ENCODE data around the gene AP1G1. TPM values are rescaled to one million over a fixed set of nuclear protein-coding genes. Genes with fewer than 3 reads are reported as not detected.

AP1G1 gene
- total and polyA plus RNA-seq, 10 of the 15 experiments (the other 5 are each of a cell fraction or from before 2014, with no cell fraction given) = 5.9 to 83.7 (median 47.8) TPM

DNA sequence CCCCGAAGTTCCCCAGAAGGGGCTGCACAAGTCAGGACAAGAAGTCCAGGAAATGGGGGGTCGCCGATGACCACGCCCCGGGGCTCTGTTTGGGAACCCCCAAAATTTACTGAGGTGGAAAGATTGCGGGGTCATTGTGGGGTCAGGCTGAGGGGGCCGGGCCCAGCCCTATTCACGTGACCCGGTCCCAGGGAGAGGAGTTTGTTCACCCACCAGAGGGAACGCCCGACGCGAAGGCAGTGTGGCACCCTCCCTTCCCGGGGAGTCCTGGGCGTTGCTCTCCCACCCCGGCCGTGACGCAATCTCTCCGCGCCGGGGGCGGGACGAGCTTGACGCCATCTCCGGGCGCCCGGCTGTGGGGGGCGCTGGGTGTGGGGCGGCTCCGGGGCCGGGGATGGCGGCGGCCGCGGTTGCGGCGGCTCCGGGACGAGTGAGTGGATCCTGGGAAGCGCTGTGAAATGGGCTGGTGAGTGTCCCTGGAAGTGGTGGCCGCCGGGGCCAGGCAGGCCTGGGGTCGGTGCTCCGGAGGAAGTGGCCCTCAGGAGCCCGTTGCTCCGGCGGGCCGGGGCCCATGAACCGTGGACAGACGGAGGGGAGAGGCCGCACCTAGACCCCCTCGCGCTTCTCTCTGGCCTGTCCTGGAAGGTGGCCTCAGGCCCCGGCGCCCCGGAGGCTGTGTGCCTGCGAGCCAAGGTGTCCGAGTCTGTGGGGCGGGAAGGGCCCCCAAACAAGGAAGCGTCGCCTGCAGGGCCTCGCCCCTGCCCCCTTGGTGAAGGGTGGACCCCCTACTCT is 37.2 kb upstream of the AP1G1 start, which contains the start of gene ATXN1L (continued):
- TF ChIP-seq SP1 (IDR thresholded peaks at IDR 0.05; ENCODE audit: low read depth, low read length) (peak; percentile 94), PRDM15 (CRISPR knock-in tag; IDR thresholded peaks at IDR 0.05) (no peak), LARP7 (IDR thresholded peaks at IDR 0.05) (peak; percentile 32; the same call in 1 of the 2 replicates), STAT1 (conservative IDR thresholded peaks at IDR 0.05) (peak; percentile 49; the same call in 1 of the 2 replicates), SUPT20H (IDR thresholded peaks at IDR 0.05; ENCODE audit: borderline replicate concordance, control insufficient read depth, low read depth, low read length) (no peak), NR2C1 (IDR thresholded peaks at IDR 0.05) (peak; percentile 66; the same call in 1 of the 2 replicates), RUNX3 (IDR thresholded peaks at IDR 0.05; ENCODE audit: low read length) (peak; percentile 54), PML (IDR thresholded peaks at IDR 0.05; ENCODE audit: low read length) (peak; percentile 67), TCF3 (IDR thresholded peaks at IDR 0.05; ENCODE audit: borderline replicate concordance, insufficient read depth, low read depth, low read length) (0 out of 2 replicates have a peak, but pooled peaks have one; percentile 24), SMAD5 (IDR thresholded peaks at IDR 0.05; ENCODE audit: low read depth) (0 out of 2 replicates have a peak, but pooled peaks have one; percentile 24), PBX3 (IDR thresholded peaks at IDR 0.05; ENCODE audit: insufficient replicate concordance, low read depth, low read length) (peak; percentile 27), MTA3 (IDR thresholded peaks at IDR 0.05; ENCODE audit: borderline replicate concordance, low read length) (no peak), PAX5 (IDR thresholded peaks at IDR 0.05; ENCODE audit: borderline replicate concordance, low read depth, low read length) (peak; percentile 80)
- TF ChIP-seq, protein P1, sequence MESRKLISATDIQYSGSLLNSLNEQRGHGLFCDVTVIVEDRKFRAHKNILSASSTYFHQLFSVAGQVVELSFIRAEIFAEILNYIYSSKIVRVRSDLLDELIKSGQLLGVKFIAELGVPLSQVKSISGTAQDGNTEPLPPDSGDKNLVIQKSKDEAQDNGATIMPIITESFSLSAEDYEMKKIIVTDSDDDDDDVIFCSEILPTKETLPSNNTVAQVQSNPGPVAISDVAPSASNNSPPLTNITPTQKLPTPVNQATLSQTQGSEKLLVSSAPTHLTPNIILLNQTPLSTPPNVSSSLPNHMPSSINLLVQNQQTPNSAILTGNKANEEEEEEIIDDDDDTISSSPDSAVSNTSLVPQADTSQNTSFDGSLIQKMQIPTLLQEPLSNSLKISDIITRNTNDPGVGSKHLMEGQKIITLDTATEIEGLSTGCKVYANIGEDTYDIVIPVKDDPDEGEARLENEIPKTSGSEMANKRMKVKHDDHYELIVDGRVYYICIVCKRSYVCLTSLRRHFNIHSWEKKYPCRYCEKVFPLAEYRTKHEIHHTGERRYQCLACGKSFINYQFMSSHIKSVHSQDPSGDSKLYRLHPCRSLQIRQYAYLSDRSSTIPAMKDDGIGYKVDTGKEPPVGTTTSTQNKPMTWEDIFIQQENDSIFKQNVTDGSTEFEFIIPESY (IDR thresholded peaks at IDR 0.05) = no peak
- TF ChIP-seq, protein P2, sequence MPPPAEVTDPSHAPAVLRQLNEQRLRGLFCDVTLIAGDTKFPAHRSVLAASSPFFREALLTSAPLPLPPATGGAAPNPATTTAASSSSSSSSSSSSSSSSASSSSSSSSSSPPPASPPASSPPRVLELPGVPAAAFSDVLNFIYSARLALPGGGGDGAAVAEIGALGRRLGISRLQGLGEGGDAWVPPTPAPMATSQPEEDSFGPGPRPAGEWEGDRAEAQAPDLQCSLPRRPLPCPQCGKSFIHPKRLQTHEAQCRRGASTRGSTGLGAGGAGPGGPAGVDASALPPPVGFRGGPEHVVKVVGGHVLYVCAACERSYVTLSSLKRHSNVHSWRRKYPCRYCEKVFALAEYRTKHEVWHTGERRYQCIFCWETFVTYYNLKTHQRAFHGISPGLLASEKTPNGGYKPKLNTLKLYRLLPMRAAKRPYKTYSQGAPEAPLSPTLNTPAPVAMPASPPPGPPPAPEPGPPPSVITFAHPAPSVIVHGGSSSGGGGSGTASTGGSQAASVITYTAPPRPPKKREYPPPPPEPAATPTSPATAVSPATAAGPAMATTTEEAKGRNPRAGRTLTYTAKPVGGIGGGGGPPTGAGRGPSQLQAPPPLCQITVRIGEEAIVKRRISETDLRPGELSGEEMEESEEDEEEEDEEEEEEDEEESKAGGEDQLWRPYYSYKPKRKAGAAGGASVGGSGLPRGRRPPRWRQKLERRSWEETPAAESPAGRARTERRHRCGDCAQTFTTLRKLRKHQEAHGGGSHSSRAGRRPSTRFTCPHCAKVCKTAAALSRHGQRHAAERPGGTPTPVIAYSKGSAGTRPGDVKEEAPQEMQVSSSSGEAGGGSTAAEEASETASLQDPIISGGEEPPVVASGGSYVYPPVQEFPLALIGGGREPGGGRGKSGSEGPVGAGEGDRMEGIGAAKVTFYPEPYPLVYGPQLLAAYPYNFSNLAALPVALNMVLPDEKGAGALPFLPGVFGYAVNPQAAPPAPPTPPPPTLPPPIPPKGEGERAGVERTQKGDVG (CRISPR knock-in tag; IDR thresholded peaks at IDR 0.05) = no peak
- TF ChIP-seq, protein P3, sequence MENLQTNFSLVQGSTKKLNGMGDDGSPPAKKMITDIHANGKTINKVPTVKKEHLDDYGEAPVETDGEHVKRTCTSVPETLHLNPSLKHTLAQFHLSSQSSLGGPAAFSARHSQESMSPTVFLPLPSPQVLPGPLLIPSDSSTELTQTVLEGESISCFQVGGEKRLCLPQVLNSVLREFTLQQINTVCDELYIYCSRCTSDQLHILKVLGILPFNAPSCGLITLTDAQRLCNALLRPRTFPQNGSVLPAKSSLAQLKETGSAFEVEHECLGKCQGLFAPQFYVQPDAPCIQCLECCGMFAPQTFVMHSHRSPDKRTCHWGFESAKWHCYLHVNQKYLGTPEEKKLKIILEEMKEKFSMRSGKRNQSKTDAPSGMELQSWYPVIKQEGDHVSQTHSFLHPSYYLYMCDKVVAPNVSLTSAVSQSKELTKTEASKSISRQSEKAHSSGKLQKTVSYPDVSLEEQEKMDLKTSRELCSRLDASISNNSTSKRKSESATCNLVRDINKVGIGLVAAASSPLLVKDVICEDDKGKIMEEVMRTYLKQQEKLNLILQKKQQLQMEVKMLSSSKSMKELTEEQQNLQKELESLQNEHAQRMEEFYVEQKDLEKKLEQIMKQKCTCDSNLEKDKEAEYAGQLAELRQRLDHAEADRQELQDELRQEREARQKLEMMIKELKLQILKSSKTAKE (IDR thresholded peaks at IDR 0.05; ENCODE audit: low read depth, poor library complexity, severe bottlenecking) = peak; percentile 73
